ENCODE measurements around the gene LYPD6B.
A peak's percentile ranks its signal among the peaks of the same experiment; 100 is the strongest.

LYPD6B gene

GRCh38 chr2:149080971-149081370, 42.5 kb downstream of the LYPD6B start:
- no peaks in the 10 kb centered on the region for H3K36me3 ChIP-seq (ENCODE audit: control insufficient read depth, insufficient read depth, low read length, severe bottlenecking)
- no peak for DNase-seq (ENCODE audit: low read depth)
- H3K27me3 ChIP-seq (replicated peaks; ENCODE audit: control insufficient read depth, insufficient read depth, low read length): peaks cover 6% of the 10 kb centered on the region
- H3K4me3 ChIP-seq (ENCODE audit: low read length): no peak overlapping the region
- H3K9ac ChIP-seq (ENCODE audit: low read length): no peak overlapping the region
- no peaks in the 10 kb centered on the region for H3K9me3 ChIP-seq (ENCODE audit: control insufficient read depth, low read length)
- peaks cover 24% of the 10 kb centered on the region for H3K4me1 ChIP-seq (ENCODE audit: control insufficient read depth, insufficient read depth, low read length)

GRCh38 chr2:149082079-149082478, 43.6 kb downstream of the LYPD6B start:
- DNase-seq (ENCODE audit: low read depth): no peak
- Histone ChIP-seq H3K36me3 (ENCODE audit: control insufficient read depth, insufficient read depth, low read length, severe bottlenecking) (no peaks in the 10 kb centered on the region), H3K9me3 (ENCODE audit: control insufficient read depth, low read length) (no peaks in the 10 kb centered on the region), H3K27me3 (replicated peaks; ENCODE audit: control insufficient read depth, insufficient read depth, low read length) (peaks cover 12% of the 10 kb centered on the region), H3K9ac (ENCODE audit: low read length) (no peak overlapping the region), H3K4me3 (ENCODE audit: low read length) (no peak overlapping the region), H3K4me1 (ENCODE audit: control insufficient read depth, insufficient read depth, low read length) (peaks cover 27% of the 10 kb centered on the region)

- DNase-seq (ENCODE audit: low read depth): no peak
- H3K27me3 ChIP-seq (replicated peaks; ENCODE audit: control insufficient read depth, insufficient read depth, low read length): peaks cover 16% of the 10 kb centered on the region
- no peak overlapping the region for H3K4me3 ChIP-seq (ENCODE audit: low read length)
- H3K9me3 ChIP-seq (ENCODE audit: control insufficient read depth, low read length): no peaks in the 10 kb centered on the region
- peaks cover 27% of the 10 kb centered on the region for H3K4me1 ChIP-seq (ENCODE audit: control insufficient read depth, insufficient read depth, low read length)
- no peaks in the 10 kb centered on the region for H3K36me3 ChIP-seq (ENCODE audit: control insufficient read depth, insufficient read depth, low read length, severe bottlenecking)
- no peak overlapping the region for H3K9ac ChIP-seq (ENCODE audit: low read length)
These were observed 44.2 kb downstream of the LYPD6B start for GRCh38 chr2:149082735-149083134.

GRCh38 chr2:149084924-149085795, 46.7 kb downstream of the LYPD6B start:
- Histone ChIP-seq H3K27me3 (replicated peaks; ENCODE audit: control insufficient read depth, insufficient read depth, low read length) (peaks cover 39% of the 10 kb centered on the region), H3K9me3 (ENCODE audit: control insufficient read depth, low read length) (no peaks in the 10 kb centered on the region), H3K4me1 (ENCODE audit: control insufficient read depth, insufficient read depth, low read length) (peaks cover 28% of the 10 kb centered on the region), H3K36me3 (ENCODE audit: control insufficient read depth, insufficient read depth, low read length, severe bottlenecking) (no peaks in the 10 kb centered on the region), H3K4me3 (ENCODE audit: low read length) (no peak overlapping the region), H3K9ac (ENCODE audit: low read length) (no peak overlapping the region)
- peak; percentile 85 for DNase-seq (ENCODE audit: low read depth)

GRCh38 chr2:149087751-149088150, 49.3 kb downstream of the LYPD6B start:
- Histone ChIP-seq H3K27me3 (replicated peaks; ENCODE audit: control insufficient read depth, insufficient read depth, low read length) (peaks cover 47% of the 10 kb centered on the region), H3K9ac (ENCODE audit: low read length) (no peak overlapping the region), H3K36me3 (ENCODE audit: control insufficient read depth, insufficient read depth, low read length, severe bottlenecking) (no peaks in the 10 kb centered on the region), H3K4me1 (ENCODE audit: control insufficient read depth, insufficient read depth, low read length) (peaks cover 36% of the 10 kb centered on the region), H3K4me3 (ENCODE audit: low read length) (no peak overlapping the region), H3K9me3 (ENCODE audit: control insufficient read depth, low read length) (no peaks in the 10 kb centered on the region)
- peak; percentile 12 for DNase-seq (ENCODE audit: low read depth)

- Histone ChIP-seq H3K9ac (ENCODE audit: low read length) (no peak overlapping the region), H3K4me3 (ENCODE audit: low read length) (no peak overlapping the region), H3K27me3 (replicated peaks; ENCODE audit: control insufficient read depth, insufficient read depth, low read length) (peaks cover 49% of the 10 kb centered on the region), H3K36me3 (ENCODE audit: control insufficient read depth, insufficient read depth, low read length, severe bottlenecking) (no peaks in the 10 kb centered on the region), H3K4me1 (ENCODE audit: control insufficient read depth, insufficient read depth, low read length) (peaks cover 31% of the 10 kb centered on the region), H3K9me3 (ENCODE audit: control insufficient read depth, low read length) (no peaks in the 10 kb centered on the region)
- DNase-seq (ENCODE audit: low read depth): no peak
These were observed 50.6 kb downstream of the LYPD6B start for GRCh38 chr2:149089068-149089467.

GRCh38 chr2:149090706-149091105, 52.2 kb downstream of the LYPD6B start:
- H3K9me3 ChIP-seq (ENCODE audit: control insufficient read depth, low read length): no peaks in the 10 kb centered on the region
- peaks cover 17% of the 10 kb centered on the region for H3K4me1 ChIP-seq (ENCODE audit: control insufficient read depth, insufficient read depth, low read length)
- H3K36me3 ChIP-seq (ENCODE audit: control insufficient read depth, insufficient read depth, low read length, severe bottlenecking): no peaks in the 10 kb centered on the region
- no peak overlapping the region for H3K4me3 ChIP-seq (ENCODE audit: low read length)
- H3K9ac ChIP-seq (ENCODE audit: low read length): no peak overlapping the region
- peaks cover 54% of the 10 kb centered on the region for H3K27me3 ChIP-seq (replicated peaks; ENCODE audit: control insufficient read depth, insufficient read depth, low read length)
- DNase-seq (ENCODE audit: low read depth): no peak

- H3K4me1 ChIP-seq (ENCODE audit: control insufficient read depth, insufficient read depth, low read length): peaks cover 9% of the 10 kb centered on the region
- H3K9ac ChIP-seq (ENCODE audit: low read length): no peak overlapping the region
- H3K4me3 ChIP-seq (ENCODE audit: low read length): no peak overlapping the region
- H3K36me3 ChIP-seq (ENCODE audit: control insufficient read depth, insufficient read depth, low read length, severe bottlenecking): no peaks in the 10 kb centered on the region
- DNase-seq (ENCODE audit: low read depth): no peak
- no peaks in the 10 kb centered on the region for H3K9me3 ChIP-seq (ENCODE audit: control insufficient read depth, low read length)
- H3K27me3 ChIP-seq (replicated peaks; ENCODE audit: control insufficient read depth, insufficient read depth, low read length): peaks cover 49% of the 10 kb centered on the region
These were observed 55.1 kb downstream of the LYPD6B start for GRCh38 chr2:149093579-149093978.

GRCh38 chr2:149094217-149095015, 55.9 kb downstream of the LYPD6B start:
- Histone ChIP-seq H3K4me1 (ENCODE audit: control insufficient read depth, insufficient read depth, low read length) (peaks cover 9% of the 10 kb centered on the region), H3K9ac (ENCODE audit: low read length) (no peak overlapping the region), H3K36me3 (ENCODE audit: control insufficient read depth, insufficient read depth, low read length, severe bottlenecking) (no peaks in the 10 kb centered on the region), H3K27me3 (replicated peaks; ENCODE audit: control insufficient read depth, insufficient read depth, low read length) (peaks cover 41% of the 10 kb centered on the region), H3K9me3 (ENCODE audit: control insufficient read depth, low read length) (no peaks in the 10 kb centered on the region), H3K4me3 (ENCODE audit: low read length) (no peak overlapping the region)
- peak; percentile 72 for DNase-seq (ENCODE audit: low read depth)

- no peak overlapping the region for H3K4me3 ChIP-seq (ENCODE audit: low read length)
- peaks cover 29% of the 10 kb centered on the region for H3K27me3 ChIP-seq (replicated peaks; ENCODE audit: control insufficient read depth, insufficient read depth, low read length)
- no peaks in the 10 kb centered on the region for H3K4me1 ChIP-seq (ENCODE audit: control insufficient read depth, insufficient read depth, low read length)
- no peaks in the 10 kb centered on the region for H3K36me3 ChIP-seq (ENCODE audit: control insufficient read depth, insufficient read depth, low read length, severe bottlenecking)
- H3K9ac ChIP-seq (ENCODE audit: low read length): no peak overlapping the region
- DNase-seq (ENCODE audit: low read depth): peak; percentile 27
- H3K9me3 ChIP-seq (ENCODE audit: control insufficient read depth, low read length): no peaks in the 10 kb centered on the region
These were observed 60.2 kb downstream of the LYPD6B start for GRCh38 chr2:149098701-149099100.

- Histone ChIP-seq H3K27me3 (replicated peaks; ENCODE audit: control insufficient read depth, insufficient read depth, low read length) (peaks cover 29% of the 10 kb centered on the region), H3K9ac (ENCODE audit: low read length) (no peak overlapping the region), H3K9me3 (ENCODE audit: control insufficient read depth, low read length) (no peaks in the 10 kb centered on the region), H3K36me3 (ENCODE audit: control insufficient read depth, insufficient read depth, low read length, severe bottlenecking) (no peaks in the 10 kb centered on the region), H3K4me3 (ENCODE audit: low read length) (no peak overlapping the region), H3K4me1 (ENCODE audit: control insufficient read depth, insufficient read depth, low read length) (no peaks in the 10 kb centered on the region)
- DNase-seq (ENCODE audit: low read depth): no peak
These were observed 60.8 kb downstream of the LYPD6B start for GRCh38 chr2:149099298-149099697.
